ENCODE results near the gene PHKG2. TPM values are rescaled to one million over a fixed set of nuclear protein-coding genes. Genes with fewer than 3 reads are reported as not detected.

Gene PHKG2
- total RNA-seq, 2 experiments from 2014 or later, result 42.1 to 43.7 TPM

- no peaks in the 10 kb centered on the region for H3K9me3 Mint-ChIP-seq (ENCODE audit: insufficient read depth)
- peaks cover 3% of the 10 kb centered on the region for H3K4me1 Mint-ChIP-seq (ENCODE audit: low read depth)
- H3K36me3 Mint-ChIP-seq (ENCODE audit: low read depth), result peaks cover 55% of the 10 kb centered on the region
- ATAC-seq (no peak), DNase-seq (no peak)
- ChIA-PET CTCF (no interaction called here), POLR2A (interaction anchor here (1.3 to 2.1 kb wide), 2 partner anchors 10 to 16 kb away, joined by 3 to 7 read pairs; partner anchors contain the start of gene PHKG2)
- no peaks in the 10 kb centered on the region for H3K27me3 Mint-ChIP-seq (ENCODE audit: low read depth)
- no peak overlapping the region for H3K27ac Mint-ChIP-seq
- H3K4me3 Mint-ChIP-seq, result no peak overlapping the region
These were observed 16.8 kb upstream of the PHKG2 start for GRCh38 chr16:30731411-30731810.

- H3K4me3 Mint-ChIP-seq, result no peak overlapping the region
- DNase-seq, result no peak
- ATAC-seq, result no peak
- POLR2A ChIA-PET, result interaction anchor here (0.6 to 1.6 kb wide), 3 partner anchors 11 to 87 kb away, joined by 4 to 7 read pairs (median 5); partner anchors contain the start of genes PHKG2 and PRR14
- CTCF ChIA-PET, result interaction anchor here (0.7 kb wide), 1 partner anchor 11 kb away, joined by 3 read pairs; the partner anchor contains the start of gene PHKG2
- H3K27ac Mint-ChIP-seq, result peak overlapping the region; percentile 51
- H3K27me3 Mint-ChIP-seq (ENCODE audit: low read depth), result no peaks in the 10 kb centered on the region
- H3K36me3 Mint-ChIP-seq (ENCODE audit: low read depth), result peaks cover 64% of the 10 kb centered on the region
- H3K4me1 Mint-ChIP-seq (ENCODE audit: low read depth), result no peaks in the 10 kb centered on the region
- H3K9me3 Mint-ChIP-seq (ENCODE audit: insufficient read depth), result no peaks in the 10 kb centered on the region
These were observed 11.0 kb upstream of the PHKG2 start for GRCh38 chr16:30736995-30737793.

DNA sequence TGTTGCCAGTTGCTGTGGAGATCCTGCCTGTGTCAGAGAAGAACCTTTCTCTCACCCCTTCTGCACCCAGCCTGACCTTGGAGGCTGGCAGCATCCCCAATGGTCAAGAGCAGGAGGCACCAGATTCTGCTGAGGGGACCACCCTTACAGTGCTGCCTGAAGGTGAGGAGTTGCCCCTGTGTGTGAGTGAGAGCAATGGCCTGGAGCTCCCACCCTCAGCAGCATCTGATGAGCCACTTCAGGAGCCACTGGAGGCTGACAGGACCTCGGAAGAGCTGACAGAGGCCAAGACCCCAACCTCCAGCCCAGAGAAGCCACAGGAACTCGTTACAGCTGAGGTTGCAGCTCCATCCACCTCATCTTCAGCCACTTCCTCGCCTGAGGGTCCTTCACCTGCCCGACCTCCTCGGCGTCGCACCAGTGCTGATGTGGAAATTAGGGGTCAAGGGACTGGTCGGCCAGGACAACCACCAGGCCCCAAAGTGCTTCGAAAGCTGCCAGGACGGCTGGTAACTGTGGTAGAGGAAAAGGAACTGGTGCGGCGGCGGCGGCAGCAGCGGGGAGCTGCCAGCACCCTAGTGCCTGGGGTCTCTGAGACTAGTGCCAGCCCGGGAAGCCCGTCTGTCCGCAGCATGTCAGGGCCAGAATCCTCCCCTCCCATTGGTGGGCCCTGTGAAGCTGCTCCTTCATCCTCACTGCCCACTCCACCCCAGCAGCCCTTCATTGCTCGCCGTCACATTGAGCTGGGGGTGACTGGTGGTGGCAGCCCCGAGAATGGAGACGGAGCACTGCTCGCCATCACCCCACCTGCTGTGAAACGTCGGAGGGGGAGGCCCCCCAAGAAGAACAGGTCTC lies 10.2 kb upstream of the PHKG2 start:
- POLR2A ChIA-PET, result interaction anchor here (1.2 to 1.6 kb wide), 2 partner anchors 10 to 13 kb away, joined by 4 to 7 read pairs; partner anchors contain the start of gene PHKG2
- CTCF ChIA-PET, result interaction anchor here (0.7 kb wide), 1 partner anchor 10 kb away, joined by 3 read pairs; the partner anchor contains the start of gene PHKG2
- H3K36me3 Mint-ChIP-seq (ENCODE audit: low read depth), result peaks cover 62% of the 10 kb centered on the region
- no peaks in the 10 kb centered on the region for H3K9me3 Mint-ChIP-seq (ENCODE audit: insufficient read depth)
- DNase-seq, result no peak
- H3K4me1 Mint-ChIP-seq (ENCODE audit: low read depth), result no peaks in the 10 kb centered on the region
- no peak for ATAC-seq
- H3K27ac Mint-ChIP-seq, result peak overlapping the region; percentile 51
- no peak overlapping the region for H3K4me3 Mint-ChIP-seq
- no peaks in the 10 kb centered on the region for H3K27me3 Mint-ChIP-seq (ENCODE audit: low read depth)

GRCh38 chr16:30738984-30739951 lies 9.0 kb upstream of the PHKG2 start:
- ATAC-seq (no peak), DNase-seq (no peak)
- Mint-ChIP-seq H3K36me3 (ENCODE audit: low read depth) (peaks cover 59% of the 10 kb centered on the region), H3K27ac (no peak overlapping the region), H3K9me3 (ENCODE audit: insufficient read depth) (no peaks in the 10 kb centered on the region), H3K27me3 (ENCODE audit: low read depth) (no peaks in the 10 kb centered on the region), H3K4me3 (no peak overlapping the region), H3K4me1 (ENCODE audit: low read depth) (no peaks in the 10 kb centered on the region)
- ChIA-PET POLR2A (no interaction called here), CTCF (no interaction called here)

DNA sequence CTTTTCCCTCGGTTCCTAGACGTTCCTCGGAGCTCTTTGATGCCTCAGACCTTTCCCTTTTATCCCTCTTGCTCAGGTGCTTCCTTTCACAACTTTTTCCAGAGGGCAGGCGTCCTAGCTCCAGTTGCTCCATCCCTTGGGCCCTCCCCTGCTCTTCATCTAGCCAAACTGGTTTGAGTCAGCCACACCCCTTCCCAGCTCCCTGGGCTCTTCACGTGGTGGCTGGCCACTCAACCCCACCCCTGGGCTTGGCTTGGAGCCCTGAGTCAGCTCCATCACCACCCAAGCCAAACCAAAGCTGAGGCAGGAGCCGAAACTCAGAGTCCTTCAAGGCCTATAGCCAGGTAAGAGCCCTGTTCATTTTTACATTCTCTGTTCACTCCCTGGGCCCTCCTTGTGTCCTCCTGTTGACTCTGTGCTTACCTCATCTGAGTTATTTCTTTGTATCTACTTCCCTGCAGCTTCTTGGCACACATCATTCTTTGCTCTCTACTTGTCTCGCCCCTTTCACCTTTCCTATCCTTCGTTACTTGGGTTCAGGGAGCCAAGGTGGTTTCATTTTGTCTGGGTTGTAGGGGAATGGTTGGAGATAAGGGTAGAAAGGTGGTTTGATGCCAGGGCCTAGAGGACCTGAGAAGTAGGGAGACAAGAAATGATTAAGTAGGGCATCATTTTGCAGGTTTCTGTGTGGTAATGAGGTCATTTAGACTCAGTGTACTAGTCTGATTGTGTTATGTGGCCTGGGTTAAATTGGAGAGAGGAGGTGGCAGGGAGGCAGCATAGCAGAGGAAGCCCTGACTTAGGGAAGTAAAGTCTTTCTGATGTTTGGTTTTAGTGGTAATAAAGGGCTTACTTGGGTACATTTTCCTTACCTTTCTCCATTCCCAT lies 7.6 kb upstream of the PHKG2 start:
- no peak overlapping the region for H3K4me3 Mint-ChIP-seq
- peaks cover 58% of the 10 kb centered on the region for H3K36me3 Mint-ChIP-seq (ENCODE audit: low read depth)

DNA sequence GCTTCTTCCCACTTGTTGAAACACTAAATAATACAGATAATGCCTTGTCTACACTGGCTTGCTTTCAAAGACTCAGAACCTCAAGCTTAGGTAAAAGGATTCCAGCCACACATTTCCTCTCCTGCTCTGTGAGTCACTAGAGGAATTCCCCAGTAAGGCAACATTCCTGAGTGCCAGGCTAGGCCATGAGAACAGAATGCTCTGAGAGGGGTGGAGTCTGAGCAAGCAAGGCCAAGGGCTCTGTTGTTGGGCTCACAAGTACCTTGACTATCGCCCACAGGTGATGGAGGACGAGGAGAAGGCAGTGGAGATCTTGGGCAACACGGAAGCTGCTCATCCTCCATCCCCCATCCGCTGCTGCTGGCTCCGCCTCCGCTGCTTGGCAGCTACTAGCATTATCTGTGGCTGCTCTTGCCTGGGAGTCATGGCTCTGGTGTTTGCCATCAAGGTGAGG lies 6.7 kb upstream of the PHKG2 start:
- Mint-ChIP-seq H3K4me3 (no peak overlapping the region), H3K4me1 (ENCODE audit: low read depth) (no peaks in the 10 kb centered on the region), H3K9me3 (ENCODE audit: insufficient read depth) (no peaks in the 10 kb centered on the region), H3K27me3 (ENCODE audit: low read depth) (no peaks in the 10 kb centered on the region), H3K27ac (no peak overlapping the region), H3K36me3 (ENCODE audit: low read depth) (peaks cover 49% of the 10 kb centered on the region)
- no peak for DNase-seq
- CTCF ChIA-PET, result interaction anchor here (1.1 kb wide), 1 partner anchor 9 kb away, joined by 3 read pairs; no protein-coding TSS in a partner anchor
- no peak for ATAC-seq
- POLR2A ChIA-PET, result interaction anchor here (0.9 kb wide), 1 partner anchor 26 kb away, joined by 3 read pairs; no protein-coding TSS in a partner anchor

More for the DNA sequence above, 7.6 kb upstream of the PHKG2 start:
- Mint-ChIP-seq H3K27ac (peak overlapping the region; percentile 7), H3K4me1 (ENCODE audit: low read depth) (no peaks in the 10 kb centered on the region), H3K9me3 (ENCODE audit: insufficient read depth) (no peaks in the 10 kb centered on the region), H3K27me3 (ENCODE audit: low read depth) (no peaks in the 10 kb centered on the region)
- ChIA-PET POLR2A (no interaction called here), CTCF (interaction anchor here (1.1 kb wide), 1 partner anchor 8 kb away, joined by 3 read pairs; no protein-coding TSS in a partner anchor)
- ATAC-seq (no peak), DNase-seq (no peak)

DNA sequence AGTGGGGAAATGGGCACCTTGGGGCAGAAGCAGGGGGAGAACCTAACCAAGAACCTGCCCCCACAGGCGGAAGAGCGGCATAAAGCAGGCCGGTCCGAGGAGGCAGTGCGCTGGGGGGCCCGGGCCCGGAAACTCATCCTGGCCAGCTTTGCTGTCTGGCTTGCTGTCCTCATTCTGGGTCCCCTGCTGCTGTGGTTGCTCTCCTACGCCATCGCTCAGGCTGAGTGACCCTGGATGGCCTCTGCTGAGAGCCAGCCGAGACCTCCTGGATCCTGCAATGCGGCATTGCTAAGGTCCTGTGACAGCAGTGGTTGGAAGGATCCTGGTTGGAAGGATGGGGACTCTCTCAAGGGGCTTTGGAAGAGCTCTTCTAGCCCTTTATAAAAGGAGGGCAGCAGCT lies 4.5 kb upstream of the PHKG2 start:
- ChIA-PET CTCF (no interaction called here), POLR2A (interaction anchor here (1.5 to 1.6 kb wide), 2 partner anchors 9 to 16 kb away, joined by 4 to 5 read pairs; no protein-coding TSS in a partner anchor)
- no peaks in the 10 kb centered on the region for H3K27me3 Mint-ChIP-seq (ENCODE audit: low read depth)
- peaks cover 37% of the 10 kb centered on the region for H3K36me3 Mint-ChIP-seq (ENCODE audit: low read depth)
- no peak for DNase-seq
- H3K4me1 Mint-ChIP-seq (ENCODE audit: low read depth), result peaks cover 14% of the 10 kb centered on the region
- peak overlapping the region; percentile 20 for H3K27ac Mint-ChIP-seq
- H3K4me3 Mint-ChIP-seq, result no peak overlapping the region
- no peak for ATAC-seq
- no peaks in the 10 kb centered on the region for H3K9me3 Mint-ChIP-seq (ENCODE audit: insufficient read depth)

DNA sequence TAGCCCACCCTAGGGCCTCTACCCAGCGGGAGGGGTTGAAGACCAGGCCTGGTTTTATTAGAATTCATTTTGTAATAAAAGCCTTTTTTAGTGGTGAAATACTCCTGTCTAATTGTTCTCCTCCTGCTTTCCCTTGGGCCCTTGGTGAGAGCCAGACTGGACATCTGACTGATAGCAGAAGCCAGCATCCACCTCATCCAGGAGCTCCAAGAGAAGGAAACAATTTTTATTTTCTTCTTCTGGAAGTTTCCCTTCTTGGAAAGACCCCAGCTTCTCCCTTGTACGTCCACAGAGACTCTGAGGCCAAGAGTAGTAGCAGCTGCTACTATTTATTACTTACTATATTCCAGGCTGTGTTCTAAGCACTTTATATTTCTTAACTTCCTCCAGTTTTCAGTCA lies 4.0 kb upstream of the PHKG2 start:
- CTCF ChIA-PET, result no interaction called here
- Mint-ChIP-seq H3K4me1 (ENCODE audit: low read depth) (peaks cover 15% of the 10 kb centered on the region), H3K27me3 (ENCODE audit: low read depth) (no peaks in the 10 kb centered on the region), H3K9me3 (ENCODE audit: insufficient read depth) (no peaks in the 10 kb centered on the region), H3K4me3 (no peak overlapping the region), H3K27ac (no peak overlapping the region), H3K36me3 (ENCODE audit: low read depth) (peaks cover 34% of the 10 kb centered on the region)
- POLR2A ChIA-PET, result interaction anchor here (1.5 to 1.6 kb wide), 2 partner anchors 9 to 17 kb away, joined by 4 to 5 read pairs; no protein-coding TSS in a partner anchor
- DNase-seq, result no peak
- no peak for ATAC-seq

- H3K9me3 Mint-ChIP-seq (ENCODE audit: insufficient read depth), result no peaks in the 10 kb centered on the region
- peaks cover 40% of the 10 kb centered on the region for H3K36me3 Mint-ChIP-seq (ENCODE audit: low read depth)
- no peaks in the 10 kb centered on the region for H3K27me3 Mint-ChIP-seq (ENCODE audit: low read depth)
- H3K27ac Mint-ChIP-seq, result no peak overlapping the region
- CTCF ChIA-PET, result no interaction called here
- H3K4me1 Mint-ChIP-seq (ENCODE audit: low read depth), result peaks cover 22% of the 10 kb centered on the region
- no peak overlapping the region for H3K4me3 Mint-ChIP-seq
- POLR2A ChIA-PET, result interaction anchor here (1.6 kb wide), 1 partner anchor 17 kb away, joined by 4 read pairs; no protein-coding TSS in a partner anchor
- DNase-seq, result no peak
- no peak for ATAC-seq
These were observed 3.1 kb upstream of the PHKG2 start for GRCh38 chr16:30745082-30745481.

GRCh38 chr16:30746638-30747175 lies 1.5 kb upstream of the PHKG2 start:
- Mint-ChIP-seq H3K36me3 (ENCODE audit: low read depth) (peaks cover 42% of the 10 kb centered on the region), H3K9me3 (ENCODE audit: insufficient read depth) (no peaks in the 10 kb centered on the region), H3K4me3 (no peak overlapping the region), H3K27me3 (ENCODE audit: low read depth) (no peaks in the 10 kb centered on the region), H3K4me1 (ENCODE audit: low read depth) (peaks cover 27% of the 10 kb centered on the region), H3K27ac (peak overlapping the region; percentile 58)
- ChIA-PET POLR2A (no interaction called here), CTCF (interaction anchor here (1.2 to 2.2 kb wide), 4 partner anchors 23 to 155 kb away, joined by 3 to 15 read pairs (median 5); no protein-coding TSS in a partner anchor)
- ATAC-seq, result no peak
- DNase-seq, result no peak
